Spleen (tissue), 13 donors: Measurements from ENCODE around the gene TSC22D2. TPM values are rescaled to one million over a fixed set of nuclear protein-coding genes. Genes with fewer than 3 reads are reported as not detected.

ENCODE experiments used
- DNase-seq: peaks from one replicate; pipeline ENCODE4 v3.0.0-alpha.2; 2020
- H3K27ac ChIP-seq, 8 donors: fragments of 200-600 bp; sonication (generic) in 7 of 8; 1 replicate in 4 of 8; 2 replicates in 4 of 8; pipeline versions ENCODE4 v1.5.0 to v1.8.0; 2016 to 2021; ENCODE audit warnings: inconsistent platforms in 4 of 8, mild to moderate bottlenecking in 4 of 8, moderate library complexity in 1 of 8
- H3K27me3 ChIP-seq, 7 donors: fragments of 200-600 bp; sonication (generic) in 6 of 7; replicated peaks in 1 of 7; 1 replicate in 4 of 7; 2 replicates in 3 of 7; pipeline versions ENCODE4 v1.5.0 to v1.8.0; 2016 to 2021; ENCODE audit warnings: inconsistent platforms in 3 of 7, mild to moderate bottlenecking in 1 of 7
- H3K36me3 ChIP-seq, 6 donors: fragments of 200-600 bp; sonication (generic) in 5 of 6; 1 replicate in 4 of 6; 2 replicates in 2 of 6; pipeline versions ENCODE4 v1.5.0 to v1.8.0; 2016 to 2021; ENCODE audit warnings: inconsistent platforms in 2 of 6
- H3K4me1 ChIP-seq, 6 donors: fragments of 200-600 bp; sonication (generic) in 5 of 6; 1 replicate in 3 of 6; 2 replicates in 3 of 6; pipeline versions ENCODE4 v1.5.0 to v1.8.0; 2016 to 2021; ENCODE audit warnings: inconsistent platforms in 3 of 6
- H3K4me3 ChIP-seq, 8 donors: fragments of 200-600 bp; sonication (generic) in 7 of 8; 1 replicate in 4 of 8; 2 replicates in 4 of 8; pipeline versions ENCODE4 v1.5.0 to v1.8.0; 2016 to 2021; ENCODE audit warnings: inconsistent platforms in 4 of 8, mild to moderate bottlenecking in 4 of 8, moderate library complexity in 2 of 8
- H3K9me3 ChIP-seq, 8 donors: fragments of 200-600 bp; sonication (generic) in 7 of 8; 1 replicate in 4 of 8; 2 replicates in 4 of 8; pipeline versions ENCODE4 v1.5.0 to v1.8.0; 2016 to 2021; ENCODE audit warnings: inconsistent platforms in 4 of 8
- POLR2A ChIP-seq, 3 donors: fragments of 450-650 bp; IDR thresholded peaks; one replicate each; pipeline ENCODE4 v1.5.1; 2017; ENCODE audit warnings: antibody characterized with exemption in 3 of 3, mild to moderate bottlenecking in 1 of 3
- POLR2AphosphoS5 ChIP-seq, 3 donors: sonication (generic); formaldehyde crosslinking; IDR thresholded peaks; one replicate each; pipeline ENCODE4 v1.5.1; 2017; ENCODE audit warnings: antibody characterized with exemption in 3 of 3
- WGBS, 5 donors: extraction: QIAGEN DNeasy Blood & Tissue Kit in 3 of 5; methylation state at CpG; one replicate each; pipeline versions ENCODE4 v1.1.5 to v1.1.7; 2013 to 2018; 5-methylcytosine and 5-hydroxymethylcytosine counted together
- intact Hi-C: fragments of 100-400 bp; cut with DNase I; formaldehyde crosslinking; loops from one replicate; pipeline ENCODE4 v1.15.0; 2023; ENCODE audit warnings: low total_unique reads
- long read RNA-seq, 2 donors: transcript quantifications; one replicate each; lab custom pipeline, GENCODE V29; 2026
- polyA plus RNA-seq, 3 donors: library from polyadenylated mRNA; stranded (reverse); fragments of 200-250 nt; gene quantifications; one replicate each; pipeline ENCODE4 v1.2.1, GENCODE V29; 2013
- total RNA-seq, 7 donors: library from RNA; depleted of rRNA in 3 of 7; stranded (reverse); fragments of >200 nt in 3 of 7; fragmentation: NEBNext Ultra II Directional in 4 of 7; extraction: Animal tissue kit (Norgen Biotek cat#: 25700) in 4 of 7; gene quantifications; one replicate each; pipeline versions ENCODE4 v1.1.0 to v1.2.1, GENCODE V29; 2016 to 2021
- TF ChIP-seq, protein P1 (sequence below), 11 experiments: fragments of 200-600 bp in 7 of 11; fragments of 450-650 bp in 4 of 11; sonication (generic) in 4 of 11; IDR thresholded peaks in 8 of 11; conservative IDR thresholded peaks in 3 of 11; 1 replicate in 7 of 11; 2 replicates in 4 of 11; pipeline versions ENCODE4 v1.4.0 to v1.8.0; 2016 to 2021; ENCODE audit warnings: antibody characterized with exemption in 11 of 11, inconsistent platforms in 4 of 11, mild to moderate bottlenecking in 1 of 11
- donor health status: healthy with polysubstance abuse.
- donor health status: DM: no; HTN: no; CAD: no; lungs with moderate emphysema.
- donor health status: DM: no; HTN: no; CAD: no.
- donor health status: Bipolar disorder and iron deficiency.
- donor health status: healthy.
- donor health status: DM: no; HTN: no; CAD: no.
- donor health status: DM: yes; HTN: yes; CAD: no.

Gene TSC22D2
- 10 to 100 TPM; 19.8 to 34.8 (median 28.7) TPM for total RNA-seq
- polyA plus RNA-seq = 10 to 100 TPM in 1 of 3 donors, 1 to 10 TPM in 2; 8.4 to 10.3 (median 9.8) TPM
- long read RNA-seq, donor 1, transcript TSC22D2-202 (2 exons, 930 nt) = minor isoform, 7 of 19 reads
- long read RNA-seq, donor 1, transcript TSC22D2-203 (3 exons, 2,093 nt) = major isoform, 12 of 19 reads
- long read RNA-seq, donor 1, partial matches to known transcripts = 0 of 19 reads
- long read RNA-seq, donor 1, other reads (novel, unspliced or antisense) = 0 of 19 reads
- long read RNA-seq, donor 2, partial matches to known transcripts = 0 of 3 reads
- long read RNA-seq, donor 2, other reads (novel, unspliced or antisense) = 0 of 3 reads

DNA sequence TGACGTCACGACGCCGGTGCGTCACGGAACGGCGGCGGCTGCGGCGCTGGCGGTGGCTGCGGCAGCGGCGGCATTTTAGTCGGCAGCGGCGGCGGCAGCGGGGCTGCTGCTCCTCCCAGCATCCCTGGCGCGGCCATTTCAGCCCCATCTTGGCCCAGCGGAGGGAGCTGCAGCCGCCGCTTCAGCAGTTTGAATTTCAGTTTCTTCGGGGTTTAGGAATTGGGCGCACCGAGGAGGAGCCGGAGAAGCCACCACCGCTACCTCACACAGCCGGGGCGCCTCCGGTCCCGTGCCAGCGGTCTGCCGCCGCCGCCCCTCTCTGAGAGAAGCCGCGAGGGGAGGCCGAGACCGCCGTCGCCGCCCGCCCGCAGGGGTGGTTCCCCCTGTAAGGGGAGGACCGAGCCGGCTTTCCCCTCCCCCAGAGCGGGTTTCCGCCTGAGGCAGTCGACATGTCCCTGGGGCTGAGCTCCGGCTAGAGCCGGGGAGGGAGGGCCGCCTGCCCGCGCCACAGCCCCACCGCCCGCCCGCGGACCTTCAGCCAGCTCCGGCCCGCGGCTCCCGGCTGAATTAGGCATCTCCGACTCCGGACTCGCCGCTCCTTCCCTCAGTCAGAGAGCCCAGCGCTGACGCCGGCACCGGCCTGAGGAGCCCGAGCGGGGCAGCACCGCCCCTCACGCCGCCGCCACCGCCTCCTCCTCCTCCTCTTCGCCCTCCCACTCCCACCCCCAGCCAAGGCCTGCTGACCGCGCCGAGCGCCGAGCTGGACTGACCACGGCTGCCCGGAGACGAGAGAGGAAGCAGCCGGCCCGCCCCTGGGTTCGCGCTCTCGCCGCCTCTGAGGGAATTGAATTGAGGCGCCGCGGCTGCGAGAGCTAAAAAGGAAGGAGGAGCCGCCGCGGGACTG lies at the start of gene TSC22D2:
Gene TSC22D2 (plus strand): TSS at position 78 of the 904 bp plus-strand sequence. CDS start 1,053 bp downstream, outside the sequence.
- Histone ChIP-seq H3K4me3 (peak within 1 kb of the TSS; percentile 75 to 96 (median 88)), H3K27ac (peak within 1 kb of the TSS; percentile 99 to 100 (median 100)), H3K4me1 (peaks cover 2 to 49% (median 33%) of the 10 kb centered on the region in 6 donors), H3K36me3 (no peaks in the 10 kb centered on the region), H3K27me3 (no peaks in the 10 kb centered on the region), H3K9me3 (no peaks in the 10 kb centered on the region)
- intact Hi-C loops = no loop called here
- peak; percentile 64 to 96 (median 77) for TF ChIP-seq POLR2A (IDR thresholded peaks at IDR 0.05)
- TF ChIP-seq, protein P1, sequence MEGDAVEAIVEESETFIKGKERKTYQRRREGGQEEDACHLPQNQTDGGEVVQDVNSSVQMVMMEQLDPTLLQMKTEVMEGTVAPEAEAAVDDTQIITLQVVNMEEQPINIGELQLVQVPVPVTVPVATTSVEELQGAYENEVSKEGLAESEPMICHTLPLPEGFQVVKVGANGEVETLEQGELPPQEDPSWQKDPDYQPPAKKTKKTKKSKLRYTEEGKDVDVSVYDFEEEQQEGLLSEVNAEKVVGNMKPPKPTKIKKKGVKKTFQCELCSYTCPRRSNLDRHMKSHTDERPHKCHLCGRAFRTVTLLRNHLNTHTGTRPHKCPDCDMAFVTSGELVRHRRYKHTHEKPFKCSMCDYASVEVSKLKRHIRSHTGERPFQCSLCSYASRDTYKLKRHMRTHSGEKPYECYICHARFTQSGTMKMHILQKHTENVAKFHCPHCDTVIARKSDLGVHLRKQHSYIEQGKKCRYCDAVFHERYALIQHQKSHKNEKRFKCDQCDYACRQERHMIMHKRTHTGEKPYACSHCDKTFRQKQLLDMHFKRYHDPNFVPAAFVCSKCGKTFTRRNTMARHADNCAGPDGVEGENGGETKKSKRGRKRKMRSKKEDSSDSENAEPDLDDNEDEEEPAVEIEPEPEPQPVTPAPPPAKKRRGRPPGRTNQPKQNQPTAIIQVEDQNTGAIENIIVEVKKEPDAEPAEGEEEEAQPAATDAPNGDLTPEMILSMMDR (IDR thresholded peaks at IDR 0.05 in 8 of 11, conservative IDR thresholded peaks at IDR 0.05 in 3 of 11) = peak in 7 of 11 experiments; percentile 16 to 58 (median 24)
- TF ChIP-seq POLR2AphosphoS5 (IDR thresholded peaks at IDR 0.05) = peak; percentile 97 to 99 (median 98)
- WGBS, 5 donors = 0 to 1% (median 0%) methylated on average over 74 to 102 of the region's 102 CpGs
- DNase-seq = peak; percentile 99

DNA sequence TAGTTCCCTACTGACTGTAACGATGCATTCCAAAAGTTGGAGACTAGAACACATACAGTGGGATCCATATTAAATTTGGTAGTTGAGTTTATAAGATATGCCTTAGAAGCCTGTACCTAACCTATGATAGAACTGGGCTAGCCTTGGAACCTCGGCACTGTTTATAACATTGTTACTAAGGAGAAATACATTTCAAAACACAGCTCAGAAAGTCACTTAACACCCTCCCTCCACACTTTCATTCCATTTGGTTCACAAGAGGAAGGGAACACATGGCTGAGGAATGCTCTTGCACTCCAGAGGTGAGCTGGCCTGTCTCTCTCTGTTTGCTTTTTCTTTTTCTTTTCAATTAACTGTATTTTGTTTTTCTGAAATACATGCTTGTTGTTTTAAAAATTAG lies 48.7 kb upstream of the TSC22D2 start:
- DNase-seq = no peak
- TF ChIP-seq POLR2AphosphoS5 (IDR thresholded peaks at IDR 0.05) (no peak), POLR2A (IDR thresholded peaks at IDR 0.05) (no peak)
- TF ChIP-seq, protein P1 (IDR thresholded peaks at IDR 0.05 in 8 of 11, conservative IDR thresholded peaks at IDR 0.05 in 3 of 11) = no peak
- H3K9me3 ChIP-seq = no peaks in the 10 kb centered on the region
- WGBS, 5 donors = 86 to 88% (median 88%) methylated on average over 2 of the region's 2 CpGs
- H3K4me1 ChIP-seq = no peaks in the 10 kb centered on the region
- intact Hi-C loops = no loop called here
- H3K4me3 ChIP-seq = no peak overlapping the region
- H3K36me3 ChIP-seq = no peaks in the 10 kb centered on the region
- H3K27me3 ChIP-seq = no peaks in the 10 kb centered on the region
- no peak overlapping the region for H3K27ac ChIP-seq

DNA sequence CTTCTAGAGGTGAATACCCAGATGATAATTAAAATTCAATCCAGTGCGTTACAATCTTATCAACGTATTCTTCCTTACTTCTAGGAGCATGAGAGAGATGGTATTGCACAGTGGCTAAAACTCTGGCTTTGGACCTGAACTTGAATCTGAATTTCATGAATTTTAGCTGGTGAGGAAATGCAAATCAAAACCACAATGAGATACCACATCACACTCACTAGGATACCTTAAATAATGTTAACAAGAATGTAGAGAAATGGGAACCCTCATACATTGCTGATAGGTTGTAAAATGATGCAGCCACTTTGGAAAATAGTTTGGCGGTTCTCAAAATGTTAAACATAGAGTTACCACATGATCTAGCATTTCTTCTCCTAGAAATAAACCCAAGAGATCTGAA lies 47.1 kb upstream of the TSC22D2 start:
- H3K36me3 ChIP-seq = no peaks in the 10 kb centered on the region
- no peaks in the 10 kb centered on the region for H3K9me3 ChIP-seq
- H3K4me1 ChIP-seq = no peaks in the 10 kb centered on the region
- intact Hi-C loops = no loop called here
- no peak overlapping the region for H3K4me3 ChIP-seq
- TF ChIP-seq POLR2A (IDR thresholded peaks at IDR 0.05) = no peak
- TF ChIP-seq POLR2AphosphoS5 (IDR thresholded peaks at IDR 0.05) = no peak
- TF ChIP-seq, protein P1 (IDR thresholded peaks at IDR 0.05 in 8 of 11, conservative IDR thresholded peaks at IDR 0.05 in 3 of 11) = no peak
- WGBS, 5 donors = 95 to 98% (median 97%) methylated on average over 3 of the region's 3 CpGs
- no peaks in the 10 kb centered on the region for H3K27me3 ChIP-seq
- no peak overlapping the region for H3K27ac ChIP-seq
- DNase-seq = no peak
